Stromal cell of bone marrow (primary cell): ENCODE results near the gene NBEA.
"Not testable (repeated sequence)": the region's sequence is repeated elsewhere in the genome, so short reads cannot be mapped to it uniquely, and the experiment has no call there.

Source experiments
- DNase-seq: peaks from one replicate; pipeline ENCODE4 v3.0.0-alpha.2; 2012; ENCODE audit warnings: low read depth

NBEA gene

GRCh38 chr13:34959489-34959888, 17.4 kb downstream of the NBEA start:
- DNase-seq, result no peak

- no peak for DNase-seq
These were observed 22.5 kb downstream of the NBEA start for GRCh38 chr13:34964558-34964957.

GRCh38 chr13:34967851-34968562, 25.9 kb downstream of the NBEA start:
- DNase-seq, result no peak

GRCh38 chr13:34969539-34969938, 27.5 kb downstream of the NBEA start:
- not testable (repeated sequence) for DNase-seq

- no peak for DNase-seq
These were observed 28.9 kb downstream of the NBEA start for GRCh38 chr13:34970961-34971360.

- no peak for DNase-seq
These were observed 29.4 kb downstream of the NBEA start for GRCh38 chr13:34971473-34971872.

- not testable (repeated sequence) for DNase-seq
These were observed 43.1 kb downstream of the NBEA start for GRCh38 chr13:34985199-34985598.

GRCh38 chr13:34988330-34988791, 46.3 kb downstream of the NBEA start:
- no peak for DNase-seq

- no peak for DNase-seq
These were observed 48.5 kb downstream of the NBEA start for GRCh38 chr13:34990399-34991214.

GRCh38 chr13:34993470-34993869, 51.4 kb downstream of the NBEA start:
- DNase-seq, result no peak

- not testable (repeated sequence) for DNase-seq
These were observed 61.7 kb downstream of the NBEA start for GRCh38 chr13:35003734-35004133.

GRCh38 chr13:35005051-35005450, 63.0 kb downstream of the NBEA start:
- DNase-seq, result no peak

- no peak for DNase-seq
These were observed 72.6 kb downstream of the NBEA start for GRCh38 chr13:35014606-35015213.

- DNase-seq, result no peak
These were observed 74.5 kb downstream of the NBEA start for GRCh38 chr13:35016362-35017112.

GRCh38 chr13:35025314-35025713, 83.2 kb downstream of the NBEA start:
- no peak for DNase-seq

- DNase-seq, result no peak
These were observed 86.3 kb downstream of the NBEA start for GRCh38 chr13:35028338-35028867.

GRCh38 chr13:35039012-35039411, 96.9 kb downstream of the NBEA start:
- DNase-seq, result no peak

- DNase-seq, result no peak
These were observed 104.5 kb downstream of the NBEA start for GRCh38 chr13:35046587-35046986.

GRCh38 chr13:35055705-35056104, 113.6 kb downstream of the NBEA start:
- no peak for DNase-seq

- no peak for DNase-seq
These were observed 115.8 kb downstream of the NBEA start for GRCh38 chr13:35057858-35058257.

- not testable (repeated sequence) for DNase-seq
These were observed 116.5 kb downstream of the NBEA start for GRCh38 chr13:35058585-35058984.

GRCh38 chr13:35086667-35087066, 144.6 kb downstream of the NBEA start:
- DNase-seq, result no peak
